HG03575 (cell line): ENCODE measurements around the gene PODNL1.

Experiments used
- ATAC-seq: cut with Tn5 transposase; IDR thresholded peaks from one replicate; pipeline ENCODE4 v1.9.1; 2021; ENCODE audit not compliant: unreplicated experiment, insufficient number of reproducible peaks, low FRiP score; ENCODE audit errors: extremely low read depth

PODNL1 gene

GRCh38 chr19:13959962-13960862 lies 22.0 kb upstream of the PODNL1 start:
- ATAC-seq: no peak

- no peak for ATAC-seq
Measured at GRCh38 chr19:13959141-13959961, 21.1 kb upstream of the PODNL1 start.

- no peak for ATAC-seq
Measured at GRCh38 chr19:13958043-13958442, 19.8 kb upstream of the PODNL1 start.

GRCh38 chr19:13957051-13957450 lies 18.8 kb upstream of the PODNL1 start:
- ATAC-seq: no peak

GRCh38 chr19:13956365-13956744 lies 18.1 kb upstream of the PODNL1 start:
- no peak for ATAC-seq

- no peak for ATAC-seq
Measured at GRCh38 chr19:13955662-13956364, 17.6 kb upstream of the PODNL1 start.

GRCh38 chr19:13954185-13954584 lies 16.0 kb upstream of the PODNL1 start:
- no peak for ATAC-seq

- no peak for ATAC-seq
Measured at GRCh38 chr19:13952931-13953531, 14.8 kb upstream of the PODNL1 start.

GRCh38 chr19:13952154-13952930 lies 14.1 kb upstream of the PODNL1 start, which contains the start of gene DCAF15:
Gene DCAF15 (plus strand): TSS chr19:13952509. CDS start chr19:13952513, 4 bp downstream.
- ATAC-seq: peak; percentile 90

- no peak for ATAC-seq
Measured at GRCh38 chr19:13951799-13952153, 13.6 kb upstream of the PODNL1 start.

GRCh38 chr19:13951043-13951442 lies 12.8 kb upstream of the PODNL1 start:
- no peak for ATAC-seq

GRCh38 chr19:13946414-13946813 lies 8.2 kb upstream of the PODNL1 start:
- ATAC-seq: no peak

- ATAC-seq: no peak
Measured at GRCh38 chr19:13942023-13942684, 3.9 kb upstream of the PODNL1 start.

- no peak for ATAC-seq
Measured at GRCh38 chr19:13937479-13938300, 527 bp downstream of the PODNL1 start.

GRCh38 chr19:13935765-13936510 lies 2.3 kb downstream of the PODNL1 start:
- no peak for ATAC-seq

GRCh38 chr19:13934785-13935109 lies 3.5 kb downstream of the PODNL1 start:
- ATAC-seq: no peak
